NK-92 (cell line): ENCODE data around the gene HSPA1A.

Experiments used
- DNase-seq: peaks from one replicate; lab custom pipeline; 2025; ENCODE audit not compliant: unreplicated experiment; lab: John Stamatoyannopoulos, UW

Gene HSPA1A

GRCh38 chr6:31815025-31815838 lies at the start of gene HSPA1A, which contains the start of gene HSPA1L:
TSS of gene HSPA1A (plus strand) at chr6:31815543. CDS start at chr6:31815757, 214 bp downstream.
TSS of gene HSPA1L (minus strand) at chr6:31815283. CDS start at chr6:31811972, 3,311 bp downstream.
- no peak for DNase-seq

- no peak for DNase-seq
Measured at GRCh38 chr6:31765559-31765909, 49.8 kb upstream of the HSPA1A start.

GRCh38 chr6:31765910-31766794 lies 49.2 kb upstream of the HSPA1A start:
- DNase-seq: no peak

GRCh38 chr6:31767096-31767645 lies 48.2 kb upstream of the HSPA1A start:
- no peak for DNase-seq

- no peak for DNase-seq
Measured at GRCh38 chr6:31768363-31769257, 46.7 kb upstream of the HSPA1A start.

- DNase-seq: no peak
Measured at GRCh38 chr6:31769684-31770371, 45.5 kb upstream of the HSPA1A start.

- DNase-seq: no peak
Measured at GRCh38 chr6:31770860-31771259, 44.5 kb upstream of the HSPA1A start.

- DNase-seq: no peak
Measured at GRCh38 chr6:31771992-31772358, 43.4 kb upstream of the HSPA1A start.

GRCh38 chr6:31775184-31775583 lies 40.2 kb upstream of the HSPA1A start:
- DNase-seq: no peak

GRCh38 chr6:31775633-31776484 lies 39.5 kb upstream of the HSPA1A start:
- DNase-seq: no peak

- no peak for DNase-seq
Measured at GRCh38 chr6:31776485-31776988, 38.8 kb upstream of the HSPA1A start.

GRCh38 chr6:31776989-31777666 lies 38.2 kb upstream of the HSPA1A start, which contains the start of gene VWA7:
TSS of gene VWA7 (minus strand) at chr6:31777328. CDS start at chr6:31776779, 549 bp downstream.
- no peak for DNase-seq

GRCh38 chr6:31777667-31778050 lies 37.7 kb upstream of the HSPA1A start:
- no peak for DNase-seq

GRCh38 chr6:31778193-31778592 lies 37.1 kb upstream of the HSPA1A start:
- no peak for DNase-seq

- no peak for DNase-seq
Measured at GRCh38 chr6:31778999-31779885, 36.1 kb upstream of the HSPA1A start.

GRCh38 chr6:31779908-31780307 lies 35.4 kb upstream of the HSPA1A start:
- no peak for DNase-seq

GRCh38 chr6:31780507-31781243 lies 34.7 kb upstream of the HSPA1A start:
- DNase-seq: no peak
